ENCODE data around the gene CDK18. TPM values are rescaled to one million over a fixed set of nuclear protein-coding genes. Genes with fewer than 3 reads are reported as not detected.

CDK18 gene
- total and polyA plus RNA-seq, 10 of the 15 experiments (the other 5 are each of a cell fraction or from before 2014, with no cell fraction given): 0.13 to 4.4 (median 0.52) TPM; not detected in 2

DNA sequence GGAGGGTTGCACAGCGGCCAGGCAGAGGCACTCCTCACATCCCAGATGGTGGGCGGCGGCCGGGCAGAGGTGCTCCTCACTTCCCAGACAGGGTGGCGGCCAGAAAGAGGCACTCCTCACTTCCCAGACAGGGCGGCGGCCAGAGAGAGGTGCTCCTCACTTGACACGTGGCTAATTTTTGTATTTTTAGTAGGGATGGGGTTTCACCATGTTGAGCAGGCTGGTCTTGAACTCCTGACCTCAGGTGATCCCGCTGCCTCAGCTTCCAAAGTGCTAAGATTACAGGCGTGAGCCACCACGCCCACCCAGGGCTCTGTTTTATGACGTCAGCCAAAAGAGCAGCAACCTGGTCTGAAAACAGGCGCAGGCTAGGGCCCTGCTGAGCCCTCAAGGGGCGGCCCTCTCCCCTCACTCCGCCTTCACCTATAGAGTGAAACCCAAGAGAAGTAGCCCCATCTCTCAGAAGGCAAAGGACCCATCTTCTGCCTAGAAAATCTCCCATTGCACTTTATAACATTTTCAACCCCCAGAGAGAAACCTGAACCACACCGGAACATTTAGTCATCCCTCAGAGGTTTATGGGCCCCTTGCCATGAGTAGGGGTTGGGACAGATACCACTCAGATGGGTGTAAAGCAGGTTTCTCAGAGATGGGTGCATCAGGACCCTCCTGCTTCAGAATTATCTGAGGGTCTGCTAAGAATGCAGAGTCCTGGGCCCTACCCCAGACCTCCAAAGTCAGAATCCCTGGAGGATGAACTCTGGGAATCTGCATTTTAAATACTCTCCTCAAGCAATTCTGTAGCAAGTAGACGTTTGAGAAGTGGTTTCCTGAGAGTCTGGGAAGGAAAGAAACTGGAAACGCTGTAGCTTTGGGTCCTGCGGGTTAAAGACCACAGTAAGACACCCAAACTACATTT, 40.8 kb downstream of the CDK18 start (continued):
- no peak for TF ChIP-seq ZNF687 (IDR thresholded peaks at IDR 0.05)
- no peak for TF ChIP-seq ZNF217 (IDR thresholded peaks at IDR 0.05)
- TF ChIP-seq, protein P1, sequence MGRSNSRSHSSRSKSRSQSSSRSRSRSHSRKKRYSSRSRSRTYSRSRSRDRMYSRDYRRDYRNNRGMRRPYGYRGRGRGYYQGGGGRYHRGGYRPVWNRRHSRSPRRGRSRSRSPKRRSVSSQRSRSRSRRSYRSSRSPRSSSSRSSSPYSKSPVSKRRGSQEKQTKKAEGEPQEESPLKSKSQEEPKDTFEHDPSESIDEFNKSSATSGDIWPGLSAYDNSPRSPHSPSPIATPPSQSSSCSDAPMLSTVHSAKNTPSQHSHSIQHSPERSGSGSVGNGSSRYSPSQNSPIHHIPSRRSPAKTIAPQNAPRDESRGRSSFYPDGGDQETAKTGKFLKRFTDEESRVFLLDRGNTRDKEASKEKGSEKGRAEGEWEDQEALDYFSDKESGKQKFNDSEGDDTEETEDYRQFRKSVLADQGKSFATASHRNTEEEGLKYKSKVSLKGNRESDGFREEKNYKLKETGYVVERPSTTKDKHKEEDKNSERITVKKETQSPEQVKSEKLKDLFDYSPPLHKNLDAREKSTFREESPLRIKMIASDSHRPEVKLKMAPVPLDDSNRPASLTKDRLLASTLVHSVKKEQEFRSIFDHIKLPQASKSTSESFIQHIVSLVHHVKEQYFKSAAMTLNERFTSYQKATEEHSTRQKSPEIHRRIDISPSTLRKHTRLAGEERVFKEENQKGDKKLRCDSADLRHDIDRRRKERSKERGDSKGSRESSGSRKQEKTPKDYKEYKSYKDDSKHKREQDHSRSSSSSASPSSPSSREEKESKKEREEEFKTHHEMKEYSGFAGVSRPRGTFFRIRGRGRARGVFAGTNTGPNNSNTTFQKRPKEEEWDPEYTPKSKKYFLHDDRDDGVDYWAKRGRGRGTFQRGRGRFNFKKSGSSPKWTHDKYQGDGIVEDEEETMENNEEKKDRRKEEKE (IDR thresholded peaks at IDR 0.05): no peak
- no peak for TF ChIP-seq ZNF622 (IDR thresholded peaks at IDR 0.05)
- no peak for TF ChIP-seq SUZ12 (IDR thresholded peaks at IDR 0.05; ENCODE audit: unreplicated experiment)
- no peak for TF ChIP-seq ZNF207 (IDR thresholded peaks at IDR 0.05; ENCODE audit: borderline replicate concordance)
- no peak for TF ChIP-seq BCL11A (IDR thresholded peaks at IDR 0.05; ENCODE audit: low read depth, low read length)

Data from GM12878 (cell line).